Activated CD8-positive, alpha-beta memory T cell treated with anti-CD3 and anti-CD28 coated beads for 4 hours (primary cell): ENCODE measurements around the gene KIF1A.

ENCODE experiments used
- DNase-seq, 2 donors: peaks; one replicate each; pipeline ENCODE4 v3.0.0-alpha.2; 2020; ENCODE audit warnings: low read depth in 2 of 2

The KIF1A gene

GRCh38 chr2:240819858-240820606, at the start of gene KIF1A:
TSS of gene KIF1A (minus strand) at chr2:240820219. CDS start at chr2:240797752, 22,467 bp downstream.
- no peak for DNase-seq

- no peak for DNase-seq
Measured at GRCh38 chr2:240869109-240869955, 49.3 kb upstream of the KIF1A start.

GRCh38 chr2:240868286-240869108, 48.5 kb upstream of the KIF1A start, which contains the start of gene AGXT:
TSS of gene AGXT (plus strand) at chr2:240868824. CDS start at chr2:240868866, 42 bp downstream.
- no peak for DNase-seq

- DNase-seq, result no peak
Measured at GRCh38 chr2:240865391-240865790, 45.4 kb upstream of the KIF1A start.

GRCh38 chr2:240864475-240864874, 44.5 kb upstream of the KIF1A start:
- no peak for DNase-seq

- DNase-seq, result no peak
Measured at GRCh38 chr2:240861547-240861946, 41.5 kb upstream of the KIF1A start.

GRCh38 chr2:240858871-240859270, 38.9 kb upstream of the KIF1A start:
- no peak for DNase-seq

GRCh38 chr2:240858321-240858720, 38.3 kb upstream of the KIF1A start:
- DNase-seq, result no peak

GRCh38 chr2:240857039-240858008, 37.3 kb upstream of the KIF1A start:
- no peak for DNase-seq

- no peak for DNase-seq
Measured at GRCh38 chr2:240856151-240856980, 36.3 kb upstream of the KIF1A start.

- no peak for DNase-seq
Measured at GRCh38 chr2:240855670-240856069, 35.7 kb upstream of the KIF1A start.

- DNase-seq, result no peak
Measured at GRCh38 chr2:240852671-240853314, 32.8 kb upstream of the KIF1A start.

- DNase-seq, result peak; percentile 56 to 58
Measured at GRCh38 chr2:240851078-240851991, 31.3 kb upstream of the KIF1A start.

GRCh38 chr2:240850756-240851077, 30.7 kb upstream of the KIF1A start:
- DNase-seq, result no peak

GRCh38 chr2:240850026-240850425, 30.0 kb upstream of the KIF1A start:
- DNase-seq, result no peak

- DNase-seq, result no peak
Measured at GRCh38 chr2:240848900-240849680, 29.1 kb upstream of the KIF1A start.

GRCh38 chr2:240847817-240848216, 27.8 kb upstream of the KIF1A start:
- no peak for DNase-seq
